Tibial nerve (tissue), 4 donors: ENCODE measurements around the gene IQSEC3.
"Not testable (repeated sequence)": the region's sequence is repeated elsewhere in the genome, so short reads cannot be mapped to it uniquely, and the experiment has no call there.

Source experiments
- CTCF ChIP-seq, 5 experiments: fragments of 200-600 bp in 3 of 5; fragments of 450-650 bp in 2 of 5; sonication (generic) in 3 of 5; IDR thresholded peaks; one replicate each; pipeline ENCODE4 v1.5.1; 2016 to 2019; ENCODE audit warnings: antibody characterized with exemption in 5 of 5, mild to moderate bottlenecking in 3 of 5, moderate library complexity in 2 of 5
- EP300 ChIP-seq, 2 donors: sonication (generic); formaldehyde crosslinking; IDR thresholded peaks; one replicate each; pipeline ENCODE4 v1.6.1; 2017; ENCODE audit warnings: antibody characterized with exemption in 2 of 2, mild to moderate bottlenecking in 1 of 2

- not testable (repeated sequence) for TF ChIP-seq CTCF, EP300 (IDR thresholded peaks at IDR 0.05)
Measured at GRCh38 chr12:69677-70076, 3.1 kb downstream of the IQSEC3 start.
